Left ventricle myocardium superior (tissue), 1 donor: ENCODE measurements around the gene LRIT3. TPM values are rescaled to one million over a fixed set of nuclear protein-coding genes. Genes with fewer than 3 reads are reported as not detected.
A peak's percentile ranks its signal among the peaks of the same experiment; 100 is the strongest.

ENCODE experiments used
- ATAC-seq: fragments of 200-7000 bp; cut with Tn5 transposase; one replicate; pipeline ENCODE4 v1.9.1; 2020; ENCODE audit warnings: mild to moderate bottlenecking, moderate library complexity
- DNase-seq: peaks from one replicate; pipeline ENCODE4 v3.0.0-alpha.2; 2020
- intact Hi-C: fragments of 100-400 bp; cut with micrococcal nuclease; formaldehyde crosslinking; loops from one replicate; pipeline ENCODE4 v1.11.0; 2022
- total RNA-seq: library from RNA; stranded (reverse); fragmentation: NEBNext Ultra II Directional; extraction: Animal tissue kit (Norgen Biotek cat#: 25700); gene quantifications from one replicate; pipeline ENCODE4 v1.2.1, GENCODE V29; 2021
- donor health status: DM: no; HTN: yes; CAD: no; lungs with severe emphysema.

The LRIT3 gene
- total RNA-seq, 1 donor from 2014 or later = not detected

DNA sequence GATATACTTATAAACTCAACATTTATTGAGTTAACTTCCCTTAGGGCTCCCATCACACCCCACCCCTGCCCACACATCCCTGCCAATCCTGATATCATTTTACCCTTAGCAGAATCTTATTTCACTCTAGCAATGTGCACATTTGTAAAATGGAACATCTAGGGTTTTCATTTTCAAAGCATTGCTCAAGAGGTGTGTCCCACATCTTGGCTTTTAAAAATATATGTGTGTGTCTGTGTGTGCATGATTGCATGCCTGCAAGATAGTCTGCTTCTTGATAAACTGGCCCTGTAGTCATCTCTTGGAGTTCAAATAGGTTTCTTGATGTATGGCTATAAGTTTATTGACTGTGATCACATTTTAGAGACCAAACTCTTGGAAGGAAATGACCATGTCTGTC, 38.4 kb downstream of the LRIT3 start:
- intact Hi-C loops = no loop called here
- ATAC-seq (no peak), DNase-seq (no peak)

DNA sequence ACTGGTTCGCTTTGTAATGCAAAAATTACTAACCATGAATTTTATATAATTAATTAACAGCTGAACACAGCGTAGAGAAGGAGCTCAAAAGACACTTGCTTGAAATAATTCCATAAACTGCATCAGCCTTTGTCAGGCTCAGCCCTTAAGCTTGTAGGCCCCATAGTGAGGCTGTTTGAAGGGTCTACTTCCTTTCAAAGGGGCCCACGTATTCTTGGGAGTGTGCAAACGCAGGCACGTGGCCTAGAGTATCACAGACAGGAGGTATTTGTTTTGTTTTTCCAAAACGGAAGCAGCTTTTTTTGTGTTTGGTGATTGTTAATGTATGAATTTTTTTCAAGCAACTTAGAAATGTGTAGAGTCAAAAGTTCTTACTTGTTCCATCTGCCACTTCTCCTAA, 39.2 kb downstream of the LRIT3 start:
- intact Hi-C loops = no loop called here
- no peak for DNase-seq
- ATAC-seq = no peak

DNA sequence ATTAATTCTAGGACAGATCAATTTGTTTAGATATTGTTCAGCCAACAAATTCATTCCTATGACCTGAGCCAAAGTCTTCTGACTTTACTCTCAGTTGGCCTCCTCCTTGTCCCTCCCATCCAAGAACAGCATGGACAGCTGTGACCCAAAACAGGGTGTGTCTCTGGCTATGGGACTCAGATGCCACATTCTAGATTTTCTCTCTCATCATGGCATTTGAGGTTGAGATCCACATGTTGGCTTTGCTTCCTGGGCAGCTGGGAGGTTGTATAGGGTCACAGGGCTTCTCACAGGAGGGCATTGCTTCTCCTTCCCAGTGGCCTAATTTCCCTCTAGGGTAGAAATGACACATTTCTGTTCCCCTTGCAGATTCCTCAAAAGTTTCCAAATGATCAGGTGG, 42.2 kb downstream of the LRIT3 start:
- intact Hi-C loops = no loop called here
- DNase-seq (no peak), ATAC-seq (no peak)

DNA sequence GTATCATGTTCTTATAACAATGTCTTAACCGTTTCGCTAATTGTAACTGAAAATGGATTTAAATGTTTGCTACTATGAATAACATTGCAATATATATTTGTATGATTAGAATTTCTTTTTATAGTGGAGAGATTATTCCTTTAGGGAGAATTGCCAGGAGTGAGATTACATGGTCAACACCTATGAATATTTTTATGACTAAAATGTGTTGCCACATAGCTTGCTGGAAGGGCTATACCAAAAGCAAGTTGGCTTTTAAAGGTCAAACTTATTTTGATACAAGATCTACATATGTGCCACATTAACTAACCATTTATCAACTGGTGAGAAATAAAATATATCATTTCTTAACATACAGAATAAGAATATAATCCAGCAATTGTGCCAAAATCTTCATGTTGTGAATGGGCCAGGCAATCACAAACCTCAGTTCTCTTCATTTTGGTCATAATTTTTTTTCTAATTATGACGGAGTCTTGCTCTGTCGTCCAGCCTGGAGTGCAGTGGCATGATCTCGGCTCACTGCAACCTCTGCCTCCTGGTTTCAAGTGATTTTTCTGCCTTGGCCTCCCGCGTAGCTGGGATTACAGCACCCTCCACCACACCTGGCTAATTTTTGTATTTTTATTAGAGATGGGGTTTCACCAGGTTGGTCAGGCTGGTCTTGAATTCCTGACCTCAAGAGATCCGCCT, 54.8 kb downstream of the LRIT3 start:
- ATAC-seq = no peak
- intact Hi-C loops = no loop called here
- DNase-seq = no peak

DNA sequence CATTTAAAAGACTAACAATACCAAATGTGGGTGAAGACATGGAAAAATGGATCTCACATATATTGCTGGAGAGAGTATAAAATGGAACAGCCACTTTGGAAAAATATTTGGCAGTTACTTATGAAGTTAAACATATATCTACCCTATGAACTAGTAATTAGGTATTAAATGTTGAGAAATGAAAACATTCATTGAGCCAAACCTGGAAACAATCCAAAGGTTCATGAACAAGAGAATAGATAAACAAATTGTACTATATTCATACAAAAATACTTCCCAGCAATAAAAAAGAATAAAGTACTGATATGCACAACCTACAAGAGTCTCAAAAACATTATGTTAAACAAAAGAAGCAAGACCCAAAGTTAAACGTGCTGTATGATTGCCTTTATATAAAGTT, 60.8 kb downstream of the LRIT3 start:
- DNase-seq = no peak
- no peak for ATAC-seq
- intact Hi-C loops = no loop called here

DNA sequence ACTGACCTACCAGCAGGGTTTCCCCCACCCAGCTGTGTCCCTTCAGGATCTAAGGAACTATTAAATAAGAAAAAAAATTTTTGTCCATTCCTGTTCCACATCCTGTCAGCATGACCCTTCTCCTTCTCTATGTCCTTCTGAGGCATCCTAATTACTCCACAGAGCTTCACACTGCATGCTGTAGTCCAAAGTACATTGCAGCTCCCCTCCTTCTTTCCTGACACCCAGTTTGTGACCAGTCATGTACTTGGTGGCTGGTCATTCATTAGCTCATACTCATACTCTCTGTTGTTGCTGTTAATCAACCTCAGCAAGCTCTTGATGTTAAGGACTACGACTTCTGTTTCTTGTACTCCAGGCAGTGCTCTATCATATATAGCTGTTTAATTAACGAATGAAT, 62.3 kb downstream of the LRIT3 start:
- intact Hi-C loops = no loop called here
- DNase-seq (no peak), ATAC-seq (no peak)

DNA sequence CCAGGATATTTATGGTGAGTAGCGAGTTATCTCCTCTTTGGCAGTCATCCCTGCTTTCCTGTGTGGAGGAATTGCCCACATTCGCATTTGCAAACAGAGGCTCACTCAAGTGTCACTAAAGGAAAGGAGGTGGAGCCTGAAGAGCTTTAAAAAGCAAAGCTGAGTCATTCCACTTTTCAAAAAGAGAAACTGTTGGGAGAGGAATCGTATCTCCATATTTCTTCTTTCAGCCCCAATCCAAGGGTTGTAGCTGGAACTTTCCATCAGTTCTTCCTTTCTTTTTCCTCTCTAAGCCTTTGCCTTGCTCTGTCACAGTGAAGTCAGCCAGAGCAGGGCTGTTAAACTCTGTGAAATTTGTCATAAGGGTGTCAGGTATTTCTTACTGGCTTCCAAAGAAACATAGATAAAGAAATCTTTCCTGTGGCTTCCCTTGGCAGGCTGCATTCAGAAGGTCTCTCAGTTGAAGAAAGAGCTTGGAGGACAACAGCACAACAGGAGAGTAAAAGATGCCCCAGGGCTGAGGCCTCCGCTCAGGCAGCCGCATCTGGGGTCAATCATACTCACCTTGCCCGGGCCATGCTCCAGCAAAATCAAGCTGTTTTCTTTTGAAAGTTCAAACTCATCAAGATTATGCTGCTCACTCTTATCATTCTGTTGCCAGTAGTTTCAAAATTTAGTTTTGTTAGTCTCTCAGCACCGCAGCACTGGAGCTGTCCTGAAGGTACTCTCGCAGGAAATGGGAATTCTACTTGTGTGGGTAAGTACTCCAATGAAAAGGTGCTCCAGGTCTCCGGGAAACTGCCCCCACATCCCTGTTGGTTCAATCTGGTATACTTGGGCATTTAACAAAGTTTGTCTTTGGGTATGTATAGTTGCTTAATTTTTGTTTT, 65.0 kb downstream of the LRIT3 start, which contains the start of gene EGF:
TSS of gene EGF (plus strand) at position 178 of the 890 bp plus-strand sequence. CDS start at position 631, 453 bp downstream.
- ATAC-seq (peak; percentile 93), DNase-seq (peak; percentile 30)
- intact Hi-C loops = no loop called here

DNA sequence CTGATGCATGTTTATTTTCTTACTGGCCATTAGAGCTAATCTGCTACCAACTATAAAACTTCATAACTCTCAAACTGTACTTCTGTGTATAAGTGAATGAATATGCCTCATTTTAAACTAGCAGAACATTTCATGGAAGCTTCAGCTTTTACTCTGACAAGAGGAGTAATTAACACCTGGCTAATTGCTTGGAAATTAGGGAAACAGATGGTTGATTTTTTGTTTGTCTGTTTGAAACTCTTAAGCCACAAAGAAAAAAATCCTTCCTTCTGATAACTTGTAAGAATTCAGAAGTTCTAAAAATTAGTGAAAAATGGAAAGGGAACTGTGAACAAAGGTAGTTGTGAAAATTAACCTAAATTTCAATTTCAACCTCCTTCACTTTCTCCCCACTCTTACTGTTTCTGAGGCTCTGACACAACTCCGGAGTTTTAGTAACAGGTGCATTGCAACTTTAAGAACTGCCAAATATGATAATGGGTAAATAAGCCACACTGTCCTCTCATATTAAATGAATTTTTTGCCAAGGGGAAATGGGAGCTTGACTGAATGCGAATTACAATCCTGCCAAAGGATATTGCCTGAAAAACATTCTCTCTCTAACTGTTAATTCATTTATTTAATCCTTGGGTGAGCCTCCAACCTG, 65.8 kb downstream of the LRIT3 start:
- intact Hi-C loops = no loop called here

DNA sequence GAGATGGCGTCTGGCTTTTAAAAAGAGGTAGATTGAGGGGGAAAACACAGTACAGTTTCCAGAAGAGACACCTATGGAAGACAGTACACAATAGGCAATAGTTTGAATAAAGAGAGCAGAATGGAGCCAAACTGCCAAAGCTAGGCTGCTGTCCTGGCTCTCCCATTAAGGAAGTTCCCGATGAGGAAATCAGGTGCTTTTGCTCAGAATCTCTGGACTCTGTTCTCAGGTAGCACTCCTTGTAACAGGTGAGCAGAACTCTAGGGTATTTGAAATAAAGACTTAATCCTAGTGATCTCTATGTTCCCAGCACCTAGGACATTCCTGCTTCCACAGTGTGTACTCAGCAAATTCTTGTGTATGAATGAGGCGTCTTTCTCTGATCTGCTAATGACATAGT, 66.4 kb downstream of the LRIT3 start:
- intact Hi-C loops = no loop called here
- ATAC-seq (no peak), DNase-seq (no peak)

More for the DNA sequence above, 65.8 kb downstream of the LRIT3 start:
- ATAC-seq (no peak), DNase-seq (no peak)

DNA sequence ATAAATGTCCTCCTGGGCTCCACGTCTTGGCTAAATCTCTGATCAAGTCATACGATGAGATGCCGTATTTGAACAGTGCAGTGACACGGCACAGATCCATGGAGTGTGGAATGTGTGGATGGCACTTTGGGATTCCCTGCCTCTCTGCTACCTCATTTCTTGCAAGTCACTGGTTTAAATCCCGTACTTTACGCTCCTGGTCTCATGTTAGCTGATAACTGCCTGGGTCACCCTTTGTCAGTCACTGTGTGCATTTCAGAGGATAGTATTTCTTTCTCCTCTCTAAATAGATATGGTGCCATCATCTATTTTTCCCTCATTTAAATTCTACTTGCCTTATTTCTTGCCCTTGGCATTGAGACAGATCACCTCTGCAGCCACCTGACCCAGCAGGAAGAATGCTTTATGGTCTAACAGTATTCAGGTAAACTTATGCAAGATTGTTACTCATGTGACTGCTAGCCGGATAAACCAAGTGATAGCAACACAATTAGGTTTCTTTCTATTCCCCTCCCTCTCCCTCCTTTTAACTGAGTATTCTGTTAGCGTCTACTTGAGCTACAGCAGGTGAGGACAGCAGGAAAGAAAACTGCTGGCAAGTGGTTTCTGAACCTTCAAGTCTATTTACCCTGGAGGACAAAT, 67.6 kb downstream of the LRIT3 start:
- DNase-seq (no peak), ATAC-seq (peak; percentile 10)
- intact Hi-C loops = no loop called here

DNA sequence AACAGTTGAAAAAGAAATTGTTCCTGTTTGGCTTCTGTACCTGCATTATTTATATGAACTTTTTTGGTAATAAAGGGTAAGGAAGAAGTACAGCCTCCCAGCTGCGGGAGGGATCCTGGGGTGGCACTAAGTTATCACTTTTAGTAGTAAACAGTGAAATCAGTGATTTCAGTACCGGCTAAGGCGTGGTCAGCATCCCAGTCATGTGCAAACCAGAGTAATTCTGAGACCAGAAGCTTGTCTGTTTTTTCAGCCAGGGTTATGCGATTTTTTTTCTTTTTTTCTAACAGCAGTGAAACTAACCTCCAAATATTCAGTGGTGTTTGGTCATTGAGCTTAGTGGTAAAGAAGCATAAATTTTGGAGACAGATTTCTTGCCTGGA, 68.1 kb downstream of the LRIT3 start:
- no peak for DNase-seq
- ATAC-seq = no peak
- intact Hi-C loops = no loop called here

DNA sequence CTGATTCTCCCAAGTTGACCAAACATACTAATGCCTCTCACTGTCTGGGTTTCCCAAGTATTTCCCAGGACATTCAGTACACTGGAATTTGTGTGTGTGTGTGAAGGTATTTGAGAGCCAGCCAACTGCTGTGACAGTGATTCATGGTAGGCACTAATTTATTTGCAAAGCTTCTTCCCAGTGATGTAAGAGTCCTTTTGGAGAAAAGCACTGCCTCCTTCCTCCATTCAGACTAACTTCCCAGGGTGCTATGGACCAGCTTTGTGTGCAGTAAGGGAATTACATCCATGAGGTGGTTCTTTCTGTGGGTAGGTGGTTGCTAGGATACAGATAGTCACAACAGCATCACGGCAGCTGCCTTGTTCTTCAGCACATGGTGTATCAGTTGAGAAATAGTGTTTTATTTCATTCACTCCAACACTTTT, 73.5 kb downstream of the LRIT3 start:
- DNase-seq (no peak), ATAC-seq (peak; percentile 59)
- intact Hi-C loops = no loop called here

Other genes starting within 250 kb of the LRIT3 start
- gene CASP6, start 144.7 kb upstream of the LRIT3 start, total RNA-seq = 7.1 TPM
- gene PLA2G12A, start 118.0 kb upstream of the LRIT3 start, total RNA-seq = 73.7 TPM
- 11.6 TPM for gene CFI, start 46.1 kb upstream of the LRIT3 start, total RNA-seq
- gene GAR1, start 32.3 kb upstream of the LRIT3 start, total RNA-seq = 9.2 TPM
- gene RRH, start 20.1 kb upstream of the LRIT3 start, total RNA-seq = not detected
- gene EGF, start 64.8 kb downstream of the LRIT3 start, total RNA-seq = 12.3 TPM